Ureter (tissue), 1 donor: ENCODE results near the gene ZNF831. TPM values are rescaled to one million over a fixed set of nuclear protein-coding genes. Genes with fewer than 3 reads are reported as not detected.

ENCODE experiments used
- DNase-seq: peaks from one replicate; pipeline ENCODE4 v3.0.0-alpha.2; 2020; ENCODE audit warnings: low spot score
- total RNA-seq: library from RNA; stranded (reverse); gene quantifications from one replicate; pipeline ENCODE4 v1.2.4, GENCODE V29; 2023
- donor health status: DM: yes; HTN: yes; CAD: no.

Gene ZNF831
- total RNA-seq, 1 donor from 2014 or later = 1.4 TPM

DNA sequence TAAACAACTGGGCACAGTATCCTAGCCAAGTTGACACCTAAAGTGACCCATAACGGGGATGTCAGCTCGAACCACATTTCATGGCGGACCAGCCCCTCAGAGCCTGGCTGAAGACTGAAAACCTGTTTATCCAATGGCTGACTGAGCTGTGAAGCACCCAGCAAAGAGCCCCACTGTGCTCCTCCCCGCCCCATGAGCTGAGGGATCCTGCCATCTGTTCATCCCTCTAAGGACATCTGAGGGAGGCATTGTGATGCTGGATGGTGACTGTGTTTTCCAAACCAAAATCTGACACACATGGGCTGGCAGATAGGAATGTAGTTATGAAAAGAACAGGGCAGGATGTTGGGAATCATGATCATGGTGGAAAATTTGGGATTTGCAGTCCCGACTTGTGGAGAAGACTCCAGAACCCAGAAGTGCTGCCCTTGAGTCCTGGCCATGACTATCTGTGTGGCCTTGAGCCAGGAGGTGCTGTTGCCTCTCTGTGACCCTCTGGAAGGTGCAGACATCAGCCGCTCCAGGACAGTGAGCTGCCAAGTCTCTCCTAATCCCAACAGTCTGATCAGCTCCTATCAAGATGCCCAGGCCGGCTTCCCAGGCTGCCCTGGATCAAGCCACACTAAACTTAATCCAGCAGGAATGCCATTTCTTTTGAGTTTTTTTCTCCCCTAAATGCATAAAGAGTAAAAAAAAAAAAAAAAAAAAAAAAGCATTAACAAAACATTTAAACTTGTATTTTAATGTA is 142.5 kb downstream of the ZNF831 start:
- DNase-seq = no peak

DNA sequence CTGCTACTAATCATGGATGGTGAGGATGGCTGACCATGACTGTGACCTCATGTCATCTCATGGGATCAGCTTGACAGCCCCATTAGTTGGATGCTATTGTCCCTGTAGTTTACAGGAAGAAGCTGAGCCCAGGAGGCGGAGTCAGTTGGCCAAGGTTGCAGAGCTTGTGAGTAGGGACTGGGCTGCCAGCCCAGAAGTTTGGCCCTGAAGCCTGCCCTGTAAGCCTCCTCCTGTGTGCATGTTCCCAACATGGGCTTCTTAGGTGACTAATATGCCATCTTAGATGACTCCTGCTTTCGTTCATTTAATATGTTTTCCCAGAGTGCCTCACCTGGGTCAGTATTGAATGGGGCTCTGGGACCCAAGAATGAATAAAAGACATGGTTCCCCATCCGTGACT is 143.6 kb downstream of the ZNF831 start:
- DNase-seq = no peak

Other genes with a start within 250 kb of the ZNF831 start
- gene NELFCD, start 182.6 kb upstream of the ZNF831 start, total RNA-seq = 70.6 TPM
- gene CTSZ, start 156.6 kb upstream of the ZNF831 start, total RNA-seq = 116 TPM
- not detected for gene TUBB1, start 144.4 kb upstream of the ZNF831 start, total RNA-seq
- 77.7 TPM for gene ATP5F1E, start 131.5 kb upstream of the ZNF831 start, total RNA-seq
- gene PRELID3B, start 121.0 kb upstream of the ZNF831 start, total RNA-seq = 62.1 TPM
- 0.16 TPM for gene EDN3, start 136.8 kb downstream of the ZNF831 start, total RNA-seq